Activated B cell treated with CpG ODN at 0.5 μM for 24 hours (primary cell): ENCODE measurements around the gene SEMA3D. TPM values are rescaled to one million over a fixed set of nuclear protein-coding genes. Genes with fewer than 3 reads are reported as not detected.

Experiments used
- ATAC-seq: fragments of 200-7000 bp; cut with Tn5 transposase; one replicate; pipeline ENCODE4 v1.10.0; 2021; ENCODE audit warnings: low read depth, mild to moderate bottlenecking, moderate library complexity
- CTCF ChIA-PET: fragments of 350-600 bp; sonication (Branson Sonifier 250); formaldehyde crosslinking; loops from one replicate; lab custom pipeline; 2021; ENCODE audit warnings: antibody characterized with exemption; lab: Charles Lee
- POLR2A ChIA-PET: fragments of 350-600 bp; sonication (Branson Sonifier 250); formaldehyde crosslinking; loops from one replicate; lab custom pipeline; 2021; ENCODE audit warnings: antibody characterized with exemption; lab: Charles Lee
- DNase-seq: peaks from one replicate; pipeline ENCODE4 v3.0.0; 2022
- H3K27ac Mint-ChIP-seq: one replicate; pipeline ENCODE4 v1.8.0; 2020; ENCODE audit warnings: mixed read lengths
- H3K27me3 Mint-ChIP-seq: one replicate; pipeline ENCODE4 v1.8.0; 2021; ENCODE audit warnings: mixed read lengths
- H3K36me3 Mint-ChIP-seq: one replicate; pipeline ENCODE4 v1.8.0; 2021; ENCODE audit warnings: low read depth, mixed read lengths
- H3K4me1 Mint-ChIP-seq: one replicate; pipeline ENCODE4 v1.8.0; 2021; ENCODE audit warnings: mixed read lengths
- H3K4me3 Mint-ChIP-seq: one replicate; pipeline ENCODE4 v1.8.0; 2020; ENCODE audit warnings: mild to moderate bottlenecking, mixed read lengths
- H3K9me3 Mint-ChIP-seq: one replicate; pipeline ENCODE4 v1.8.0; 2020; ENCODE audit warnings: mixed read lengths
- CTCF ChIP-seq: fragments of 200-600 bp; IDR thresholded peaks from one replicate; pipeline ENCODE4 v1.8.0; 2022; ENCODE audit warnings: antibody characterized with exemption, mild to moderate bottlenecking
- intact Hi-C: fragments of 100-400 bp; cut with micrococcal nuclease; formaldehyde crosslinking; loops from one replicate; pipeline ENCODE4 v1.15.1; 2024
- total RNA-seq: library from RNA; stranded (reverse); gene quantifications from 2 replicates; pipeline ENCODE4 v1.2.3, GENCODE V29; 2022

SEMA3D gene
- total RNA-seq, 1 donor from 2014 or later: not detected

GRCh38 chr7:85186083-85186520, 754 bp downstream of the SEMA3D start:
- intact Hi-C loops: loop anchor here (1.0 to 10.0 kb wide), 4 partner anchors 139 to 368 kb away; no protein-coding TSS in a partner anchor
- peak overlapping the region; percentile 83 for H3K4me3 Mint-ChIP-seq
- peaks cover 21% of the 10 kb centered on the region for H3K4me1 Mint-ChIP-seq
- ChIA-PET POLR2A (no interaction called here), CTCF (interaction anchor here (1.1 to 2.0 kb wide), 8 partner anchors 12 to 369 kb away, joined by 3 to 18 read pairs (median 4); no protein-coding TSS in a partner anchor)
- H3K27ac Mint-ChIP-seq: no peak overlapping the region
- DNase-seq: no peak
- no peaks in the 10 kb centered on the region for H3K36me3 Mint-ChIP-seq
- H3K9me3 Mint-ChIP-seq: no peaks in the 10 kb centered on the region
- peak; percentile 65 for ATAC-seq
- TF ChIP-seq CTCF: no peak
- peaks cover 22% of the 10 kb centered on the region for H3K27me3 Mint-ChIP-seq

DNA sequence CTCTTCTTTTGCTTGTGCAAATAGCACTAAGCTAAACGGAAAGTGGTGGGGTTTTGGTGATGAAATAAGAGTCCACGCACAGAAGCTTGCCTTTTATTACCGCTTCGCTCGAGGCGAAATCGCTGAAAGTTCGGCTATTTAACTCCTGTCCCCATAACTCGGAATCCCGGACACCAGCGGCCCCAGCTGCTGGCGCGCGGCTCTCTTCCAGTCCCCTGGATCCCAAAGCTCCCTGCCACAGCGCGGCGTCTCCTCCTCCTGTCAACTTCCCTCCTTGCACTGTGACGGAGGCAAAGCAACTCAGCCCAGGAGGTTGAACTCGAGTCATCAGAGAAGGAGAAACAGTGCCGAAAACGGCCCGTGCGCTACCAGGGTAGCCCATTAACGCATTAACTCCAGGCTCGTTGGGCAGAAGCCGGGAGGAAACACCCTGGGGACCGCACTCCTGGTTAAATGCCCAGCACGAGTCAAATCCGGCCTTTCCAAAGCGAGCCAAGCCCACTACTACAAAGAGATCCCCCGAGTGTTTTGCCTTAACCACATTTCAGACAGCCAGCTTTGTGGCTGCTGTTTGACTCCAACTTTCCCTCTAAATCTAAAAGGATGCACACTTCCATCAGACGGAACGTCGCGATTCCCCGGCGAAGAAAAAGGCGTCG, 1.3 kb downstream of the SEMA3D start:
- H3K9me3 Mint-ChIP-seq: peaks cover 3% of the 10 kb centered on the region
- POLR2A ChIA-PET: no interaction called here
- H3K36me3 Mint-ChIP-seq: no peaks in the 10 kb centered on the region
- DNase-seq (peak; percentile 15), ATAC-seq (no peak)
- CTCF ChIA-PET: interaction anchor here (1.3 to 2.0 kb wide), 3 partner anchors 17 to 369 kb away, joined by 3 to 7 read pairs (median 3); no protein-coding TSS in a partner anchor
- H3K4me3 Mint-ChIP-seq: peak overlapping the region; percentile 83
- H3K27me3 Mint-ChIP-seq: peaks cover 22% of the 10 kb centered on the region
- peak overlapping the region; percentile 6 for H3K27ac Mint-ChIP-seq
- intact Hi-C loops: loop anchor here (1.0 to 10.0 kb wide), 4 partner anchors 139 to 369 kb away; no protein-coding TSS in a partner anchor
- H3K4me1 Mint-ChIP-seq: peaks cover 21% of the 10 kb centered on the region
- TF ChIP-seq CTCF: no peak

DNA sequence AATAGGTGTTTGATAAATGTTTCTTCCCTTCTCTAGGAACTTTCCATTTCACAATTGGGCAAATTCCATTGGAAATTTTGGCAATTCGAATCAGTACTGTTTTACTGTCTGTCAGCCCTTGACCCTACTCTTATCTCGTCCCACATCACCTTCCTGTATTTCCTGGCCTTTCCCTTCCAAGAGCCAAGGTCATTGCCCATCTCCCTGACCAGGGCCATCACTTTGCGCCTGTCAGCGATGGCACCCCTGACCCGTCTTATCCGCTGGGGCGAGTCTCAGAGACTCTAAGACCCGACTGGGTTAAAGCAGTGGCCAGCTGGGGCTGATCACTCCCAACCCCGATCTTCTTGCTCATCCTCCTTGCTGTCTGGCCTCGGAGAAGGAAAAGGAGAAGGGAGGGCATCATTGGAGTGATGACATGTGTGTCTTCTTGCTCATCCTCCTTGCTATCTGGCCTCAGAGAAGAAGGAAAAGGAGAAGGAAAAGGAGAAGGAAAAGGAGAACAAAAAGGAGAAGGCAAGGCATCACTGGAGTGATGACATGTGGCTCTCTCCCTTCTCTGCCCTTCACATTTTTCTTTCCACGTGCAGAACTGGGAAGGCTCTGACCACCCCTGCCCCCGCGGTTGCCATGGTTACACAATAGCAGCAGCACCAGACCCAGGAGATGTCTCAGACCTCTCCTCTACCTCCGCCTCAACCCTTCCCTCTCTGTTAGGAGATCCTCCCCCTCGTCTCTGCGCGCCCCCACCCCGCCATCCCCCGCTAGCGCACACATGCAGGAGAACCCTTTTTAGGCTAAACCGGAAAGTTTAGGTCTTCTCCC, 2.0 kb downstream of the SEMA3D start:
- H3K27ac Mint-ChIP-seq: no peak overlapping the region
- DNase-seq (no peak), ATAC-seq (no peak)
- H3K4me3 Mint-ChIP-seq: peak overlapping the region; percentile 83
- H3K36me3 Mint-ChIP-seq: peaks cover 2% of the 10 kb centered on the region
- H3K27me3 Mint-ChIP-seq: peaks cover 22% of the 10 kb centered on the region
- peaks cover 7% of the 10 kb centered on the region for H3K9me3 Mint-ChIP-seq
- intact Hi-C loops: loop anchor here (10.0 kb wide), 1 partner anchor 140 kb away; no protein-coding TSS in a partner anchor
- POLR2A ChIA-PET: no interaction called here
- CTCF ChIA-PET: no interaction called here
- H3K4me1 Mint-ChIP-seq: peaks cover 21% of the 10 kb centered on the region
- no peak for TF ChIP-seq CTCF

DNA sequence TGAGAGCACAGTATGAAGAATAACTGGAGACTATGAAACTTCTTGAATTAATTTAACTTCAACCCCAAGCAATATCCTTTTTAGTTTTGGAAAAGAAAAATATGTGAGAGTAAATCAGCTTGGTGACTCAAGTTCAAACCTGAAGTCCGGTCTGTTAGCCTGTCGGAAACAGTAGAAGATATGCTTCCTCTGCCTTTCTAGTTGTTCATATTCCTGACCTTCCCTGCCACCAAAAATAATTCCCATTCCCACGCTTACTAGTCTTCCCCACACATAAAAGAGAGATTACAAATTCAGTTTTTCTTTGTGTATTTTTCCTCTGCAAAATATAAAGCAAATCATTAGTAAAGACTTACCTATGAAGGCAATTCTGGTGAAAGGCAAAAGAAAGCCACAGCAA, 3.6 kb downstream of the SEMA3D start:
- no peak for TF ChIP-seq CTCF
- intact Hi-C loops: loop anchor here (10.0 kb wide), 1 partner anchor 142 kb away; no protein-coding TSS in a partner anchor
- ATAC-seq (no peak), DNase-seq (no peak)
- peaks cover 3% of the 10 kb centered on the region for H3K36me3 Mint-ChIP-seq
- H3K4me3 Mint-ChIP-seq: no peak overlapping the region
- H3K9me3 Mint-ChIP-seq: peaks cover 13% of the 10 kb centered on the region
- H3K27me3 Mint-ChIP-seq: peaks cover 20% of the 10 kb centered on the region
- H3K4me1 Mint-ChIP-seq: peaks cover 21% of the 10 kb centered on the region
- ChIA-PET CTCF (no interaction called here), POLR2A (no interaction called here)
- no peak overlapping the region for H3K27ac Mint-ChIP-seq
